H9 (cell line): ENCODE results near the gene TAF1. TPM values are rescaled to one million over a fixed set of nuclear protein-coding genes. Genes with fewer than 3 reads are reported as not detected.

Experiments used
- DNase-seq: peaks from one replicate; pipeline ENCODE4 v3.0.0-alpha.2; 2017
- H2AFZ ChIP-seq: one replicate; pipeline ENCODE4 v1.6.1; 2013; ENCODE audit warnings: mild to moderate bottlenecking, low read length, control low read depth, moderate library complexity
- H2AK5ac ChIP-seq: 2 replicates; pipeline ENCODE4 v1.6.1; 2013; ENCODE audit warnings: low read length, control low read depth, mixed read lengths; ENCODE audit not compliant: insufficient read length
- H2BK120ac ChIP-seq: one replicate; pipeline ENCODE4 v1.6.1; 2013; ENCODE audit warnings: low read depth, mild to moderate bottlenecking, low read length, control low read depth, inconsistent platforms; ENCODE audit not compliant: poor library complexity, severe bottlenecking
- H2BK12ac ChIP-seq: 2 replicates; pipeline ENCODE4 v1.6.1; 2013; ENCODE audit warnings: low read length, control low read depth, mixed read lengths, low read depth; ENCODE audit not compliant: insufficient read length
- H2BK15ac ChIP-seq: 2 replicates; pipeline ENCODE4 v1.6.1; 2013; ENCODE audit warnings: low read depth, low read length, control low read depth
- H2BK20ac ChIP-seq: one replicate; pipeline ENCODE4 v1.6.1; 2013; ENCODE audit warnings: low read depth, mild to moderate bottlenecking, low read length, control low read depth, inconsistent platforms; ENCODE audit not compliant: poor library complexity, severe bottlenecking
- H2BK5ac ChIP-seq: 2 replicates; pipeline ENCODE4 v1.6.1; 2013; ENCODE audit warnings: low read length, control low read depth, mixed read lengths; ENCODE audit not compliant: insufficient read length
- H3K14ac ChIP-seq: 2 replicates; pipeline ENCODE4 v1.6.1; 2013; ENCODE audit warnings: low read length, control low read depth; ENCODE audit not compliant: insufficient read depth
- H3K18ac ChIP-seq: 2 replicates; pipeline ENCODE4 v1.6.1; 2013; ENCODE audit warnings: low read depth, mild to moderate bottlenecking, mixed read lengths, low read length, control low read depth; ENCODE audit not compliant: insufficient read length
- H3K23ac ChIP-seq: 2 replicates; pipeline ENCODE4 v1.6.1; 2013; ENCODE audit warnings: low read length, control low read depth, mixed read lengths, low read depth; ENCODE audit not compliant: insufficient read length
- H3K23me2 ChIP-seq: 2 replicates; pipeline ENCODE4 v1.6.1; 2013; ENCODE audit warnings: low read depth, mild to moderate bottlenecking, mixed read lengths, low read length, control low read depth; ENCODE audit not compliant: insufficient read length, poor library complexity, severe bottlenecking
- H3K27ac ChIP-seq: 2 replicates; pipeline ENCODE4 v1.5.1; 2013; ENCODE audit warnings: low read length, control low read depth, mixed read lengths, low read depth; ENCODE audit not compliant: insufficient read length
- H3K27me3 ChIP-seq: 2 replicates; pipeline ENCODE4 v1.6.1; 2013; ENCODE audit warnings: low read length, control low read depth, inconsistent platforms; ENCODE audit not compliant: insufficient read depth
- H3K4ac ChIP-seq: 2 replicates; pipeline ENCODE4 v1.6.1; 2013; ENCODE audit warnings: low read depth, mild to moderate bottlenecking, control low read depth, inconsistent platforms, low read length, moderate library complexity
- H3K4me1 ChIP-seq: 2 replicates; pipeline ENCODE4 v1.6.1; 2013; ENCODE audit warnings: low read length, control low read depth, inconsistent platforms; ENCODE audit not compliant: insufficient read depth
- H3K4me2 ChIP-seq: 2 replicates; pipeline ENCODE4 v1.6.1; 2013; ENCODE audit warnings: low read length, control low read depth, mixed read lengths; ENCODE audit not compliant: insufficient read length, insufficient read depth
- H3K56ac ChIP-seq: 2 replicates; pipeline ENCODE4 v1.6.1; 2013; ENCODE audit warnings: low read depth, mild to moderate bottlenecking, mixed read lengths, low read length, control low read depth; ENCODE audit not compliant: insufficient read length
- H3K79me1 ChIP-seq: 2 replicates; pipeline ENCODE4 v1.6.1; 2013; ENCODE audit warnings: low read depth, mild to moderate bottlenecking, moderate library complexity, low read length, control low read depth, inconsistent platforms; ENCODE audit not compliant: insufficient read depth, poor library complexity, severe bottlenecking
- H3K79me2 ChIP-seq: 2 replicates; pipeline ENCODE4 v1.6.1; 2013; ENCODE audit warnings: low read length, control low read depth, inconsistent platforms; ENCODE audit not compliant: insufficient read depth
- H3K9ac ChIP-seq: 2 replicates; pipeline ENCODE4 v1.6.1; 2013; ENCODE audit warnings: low read length, control low read depth, mixed read lengths; ENCODE audit not compliant: insufficient read length; ENCODE audit errors: extremely low read depth
- H3K9me3 ChIP-seq: one replicate; pipeline ENCODE4 v1.6.1; 2013; ENCODE audit warnings: low read depth, low read length, inconsistent platforms; ENCODE audit not compliant: control insufficient read depth
- H3T11ph ChIP-seq: one replicate; pipeline ENCODE4 v1.6.1; 2013; ENCODE audit warnings: mild to moderate bottlenecking, low read length, control low read depth, inconsistent platforms
- H4K20me1 ChIP-seq: one replicate; pipeline ENCODE4 v1.6.1; 2013; ENCODE audit not compliant: control insufficient read depth, insufficient read length, insufficient read depth
- H4K5ac ChIP-seq: 2 replicates; pipeline ENCODE4 v1.6.1; 2013; ENCODE audit warnings: low read depth, mild to moderate bottlenecking, mixed read lengths, low read length, control low read depth; ENCODE audit not compliant: insufficient read length
- H4K8ac ChIP-seq: replicated peaks from 2 replicates; pipeline ENCODE4 v1.6.1; 2013; ENCODE audit warnings: low read length, control low read depth, mixed read lengths, low read depth; ENCODE audit not compliant: insufficient read length
- H4K91ac ChIP-seq: 2 replicates; pipeline ENCODE4 v1.6.1; 2013; ENCODE audit warnings: low read depth, mild to moderate bottlenecking, moderate library complexity, mixed read lengths, low read length, control low read depth; ENCODE audit not compliant: insufficient read length
- H3K27ac Mint-ChIP-seq, 3 experiments: 2 replicates in 2 of 3; 3 replicates in 1 of 3; pipeline ENCODE4 v1.8.0; 2020 to 2021; ENCODE audit warnings: mixed read lengths in 3 of 3, mild to moderate bottlenecking in 1 of 3, moderate library complexity in 1 of 3
- H3K27me3 Mint-ChIP-seq: 2 replicates; pipeline ENCODE4 v1.8.0; 2021; ENCODE audit warnings: low read depth, mild to moderate bottlenecking, moderate library complexity, mixed read lengths
- H3K36me3 Mint-ChIP-seq, 3 experiments: 2 replicates in 2 of 3; 3 replicates in 1 of 3; pipeline ENCODE4 v1.8.0; 2020 to 2021; ENCODE audit warnings: low read depth in 3 of 3, mixed read lengths in 3 of 3; ENCODE audit not compliant: insufficient read depth in 1 of 3
- H3K4me1 Mint-ChIP-seq, 2 experiments: 2 replicates each; pipeline ENCODE4 v1.8.0; 2020; ENCODE audit warnings: mixed read lengths in 2 of 2
- H3K4me3 Mint-ChIP-seq, 2 experiments: 2 replicates in 1 of 2; 3 replicates in 1 of 2; pipeline ENCODE4 v1.8.0; 2020 to 2021; ENCODE audit warnings: mild to moderate bottlenecking in 2 of 2, mixed read lengths in 2 of 2, moderate library complexity in 1 of 2
- H3K9me3 Mint-ChIP-seq, 2 experiments: 2 replicates in 1 of 2; 3 replicates in 1 of 2; pipeline ENCODE4 v1.8.0; 2020; ENCODE audit warnings: mild to moderate bottlenecking in 2 of 2, mixed read lengths in 2 of 2, moderate library complexity in 1 of 2
- CTCF ChIP-seq: fragments of 200-600 bp; sonication (generic); conservative IDR thresholded peaks from 3 replicates; pipeline ENCODE4 v1.8.0; 2021; ENCODE audit warnings: antibody characterized with exemption, mild to moderate bottlenecking
- WGBS: extraction: QIAGEN DNeasy Blood & Tissue Kit; methylation state at CpG from one replicate; pipeline ENCODE4 v1.1.7; 2013; ENCODE audit warnings: missing lambda C conversion rate, low lambda C conversion rate, mixed read lengths; ENCODE audit not compliant: insufficient read length; ENCODE audit errors: extremely low coverage; 5-methylcytosine and 5-hydroxymethylcytosine counted together
- total RNA-seq: library from RNA; stranded (reverse); gene quantifications from 2 replicates; pipeline ENCODE4 v1.2.1, GENCODE V29; 2021

The TAF1 gene
- total RNA-seq, 1 experiment from 2014 or later, result 32.2 TPM

- Histone ChIP-seq H3K9ac (no peak overlapping the region), H3K23me2 (no peaks in the 10 kb centered on the region), H2AK5ac (no peak overlapping the region), H2AFZ (no peak overlapping the region), H3K56ac (no peak overlapping the region), H4K91ac (no peak overlapping the region), H4K5ac (no peak overlapping the region), H2BK15ac (no peak overlapping the region), H4K8ac (no peak overlapping the region), H3K4me2 (no peak overlapping the region), H2BK5ac (no peak overlapping the region), H2BK12ac (no peak overlapping the region), H3K9me3 (peaks cover 14% of the 10 kb centered on the region), H3K4ac (no peak overlapping the region), H3K14ac (no peak overlapping the region), H3K27me3 (no peaks in the 10 kb centered on the region), H3K79me1 (no peaks in the 10 kb centered on the region), H3K18ac (no peak overlapping the region), H3T11ph (no peak overlapping the region), H4K20me1 (no peaks in the 10 kb centered on the region), H2BK120ac (no peak overlapping the region), H3K23ac (no peak overlapping the region), H3K79me2 (no peaks in the 10 kb centered on the region), H3K4me1 (no peaks in the 10 kb centered on the region), H3K27ac (no peak overlapping the region), H2BK20ac (no peak overlapping the region)
- H3K27me3 Mint-ChIP-seq, result no peaks in the 10 kb centered on the region
- peaks cover 4 to 12% (median 8%) of the 10 kb centered on the region in 3 experiments; a peak in 4 of 7 replicates for H3K36me3 Mint-ChIP-seq
- H3K27ac Mint-ChIP-seq, result no peak overlapping the region
- DNase-seq, result no peak
- TF ChIP-seq CTCF, result no peak
- H3K9me3 Mint-ChIP-seq, result peaks cover 71 to 78% of the 10 kb centered on the region in 2 experiments
- H3K4me3 Mint-ChIP-seq, result no peak overlapping the region
- no peaks in the 10 kb centered on the region; a peak in 1 of 4 replicates for H3K4me1 Mint-ChIP-seq
- WGBS, result no CpG with 5 or more reads among the region's 5 CpGs
Measured at GRCh38 chrX:71489540-71489939, 123.4 kb downstream of the TAF1 start.
